ENCODE measurements around the gene RBM34.
A peak's percentile ranks its signal among the peaks of the same experiment; 100 is the strongest.
"Not testable (repeated sequence)": the region's sequence is repeated elsewhere in the genome, so short reads cannot be mapped to it uniquely, and the experiment has no call there.

RBM34 gene

GRCh38 chr1:235111107-235111506 lies 49.9 kb downstream of the RBM34 start:
- DNase-seq, result no peak

- DNase-seq, result no peak
These were observed 52.2 kb downstream of the RBM34 start for GRCh38 chr1:235108876-235109275.

- no peak for DNase-seq
These were observed 52.9 kb downstream of the RBM34 start for GRCh38 chr1:235108185-235108593.

GRCh38 chr1:235107368-235108184 lies 53.5 kb downstream of the RBM34 start:
- no peak for DNase-seq

- DNase-seq, result no peak
These were observed 54.6 kb downstream of the RBM34 start for GRCh38 chr1:235106457-235106856.

- no peak for DNase-seq
These were observed 55.7 kb downstream of the RBM34 start for GRCh38 chr1:235105051-235106043.

GRCh38 chr1:235102993-235103411 lies 58.0 kb downstream of the RBM34 start:
- DNase-seq, result no peak

GRCh38 chr1:235102259-235102582 lies 58.8 kb downstream of the RBM34 start:
- DNase-seq, result no peak

GRCh38 chr1:235101558-235102258 lies 59.3 kb downstream of the RBM34 start:
- no peak for DNase-seq

- DNase-seq, result no peak
These were observed 60.8 kb downstream of the RBM34 start for GRCh38 chr1:235100194-235100772.

- DNase-seq, result no peak
These were observed 62.1 kb downstream of the RBM34 start for GRCh38 chr1:235098991-235099390.

- no peak for DNase-seq
These were observed 62.5 kb downstream of the RBM34 start for GRCh38 chr1:235098547-235098946.

- DNase-seq, result not testable (repeated sequence)
These were observed 63.5 kb downstream of the RBM34 start for GRCh38 chr1:235097501-235097900.

- no peak for DNase-seq
These were observed 65.0 kb downstream of the RBM34 start for GRCh38 chr1:235095938-235096562.

- DNase-seq, result peak; percentile 65
These were observed 67.1 kb downstream of the RBM34 start for GRCh38 chr1:235093696-235094592.

GRCh38 chr1:235093013-235093695 lies 67.9 kb downstream of the RBM34 start:
- no peak for DNase-seq

- DNase-seq, result not testable (repeated sequence)
These were observed 68.6 kb downstream of the RBM34 start for GRCh38 chr1:235092415-235092814.

- DNase-seq, result not testable (repeated sequence)
These were observed 69.0 kb downstream of the RBM34 start for GRCh38 chr1:235092045-235092406.

- DNase-seq, result not testable (repeated sequence)
These were observed 69.6 kb downstream of the RBM34 start for GRCh38 chr1:235091319-235092044.

Data from KG1 (cell line).